Stomach (tissue), 9 donors: ENCODE results near the gene PXMP4. TPM values are rescaled to one million over a fixed set of nuclear protein-coding genes. Genes with fewer than 3 reads are reported as not detected.

Experiments
- DNase-seq, 2 donors: peaks; one replicate each; pipeline versions ENCODE4 v3.0.0 to v3.0.0-alpha.2; 2013 to 2019
- H3K27ac ChIP-seq, 5 donors: fragments of 200-600 bp in 4 of 5; sonication (generic) in 4 of 5; one replicate each; pipeline ENCODE4 v1.5.1; 2013 to 2019; ENCODE audit warnings: mild to moderate bottlenecking in 1 of 5, moderate library complexity in 1 of 5
- H3K27me3 ChIP-seq, 3 donors: fragments of 200-600 bp; sonication (generic); one replicate each; pipeline ENCODE4 v1.5.1; 2017 to 2019; ENCODE audit warnings: mixed run types in 1 of 3
- H3K36me3 ChIP-seq, 4 donors: fragments of 200-600 bp; sonication (generic); 1 replicate in 3 of 4; 2 replicates in 1 of 4; pipeline ENCODE4 v1.5.1; 2016 to 2019
- H3K4me1 ChIP-seq, 4 donors: fragments of 200-600 bp; sonication (generic); one replicate each; pipeline ENCODE4 v1.5.1; 2016 to 2019
- H3K4me3 ChIP-seq, 4 donors: fragments of 200-600 bp; sonication (generic) in 3 of 4; one replicate each; pipeline ENCODE4 v1.5.1; 2016 to 2019; ENCODE audit warnings: mild to moderate bottlenecking in 1 of 4
- H3K9me3 ChIP-seq, 4 donors: fragments of 200-600 bp; sonication (generic); one replicate each; pipeline ENCODE4 v1.5.1; 2016 to 2019
- EP300 ChIP-seq: sonication (generic); formaldehyde crosslinking; IDR thresholded peaks from one replicate; pipeline ENCODE4 v1.6.1; 2017; ENCODE audit warnings: antibody characterized with exemption
- POLR2A ChIP-seq, 4 donors: fragments of 450-650 bp; IDR thresholded peaks; one replicate each; pipeline ENCODE4 v1.6.1; 2016; ENCODE audit warnings: antibody characterized with exemption in 4 of 4, control low read depth in 2 of 4, mild to moderate bottlenecking in 1 of 4, moderate library complexity in 1 of 4
- POLR2AphosphoS5 ChIP-seq, 3 donors: sonication (generic); formaldehyde crosslinking; IDR thresholded peaks; one replicate each; pipeline ENCODE4 v1.6.1; 2016; ENCODE audit warnings: antibody characterized with exemption in 3 of 3
- WGBS, 5 donors: extraction: QIAGEN DNeasy Blood & Tissue Kit in 3 of 5; methylation state at CpG; one replicate each; pipeline versions ENCODE4 v1.1.5 to v1.1.7; 2013 to 2018; 5-methylcytosine and 5-hydroxymethylcytosine counted together
- intact Hi-C: fragments of 100-400 bp; cut with DNase I; formaldehyde crosslinking; loops from one replicate; pipeline ENCODE4 v1.15.1; 2023; ENCODE audit warnings: low total_unique reads
- polyA plus RNA-seq, 3 donors: library from polyadenylated mRNA; stranded (reverse); fragments of 200-250 nt; gene quantifications; one replicate each; pipeline ENCODE4 v1.2.3, GENCODE V29; 2013
- total RNA-seq, 5 donors: library from RNA; depleted of rRNA; stranded (reverse); fragments of >200 nt; gene quantifications; one replicate each; pipeline versions ENCODE4 v1.1.0 to v1.2.3, GENCODE V29; 2014 to 2016
- TF ChIP-seq, protein P1 (sequence below), 7 experiments: fragments of 450-650 bp in 4 of 7; fragments of 200-600 bp in 3 of 7; sonication (generic) in 3 of 7; IDR thresholded peaks; one replicate each; pipeline ENCODE4 v1.5.1; 2016 to 2019; ENCODE audit warnings: antibody characterized with exemption in 7 of 7, control low read depth in 2 of 7, mild to moderate bottlenecking in 1 of 7
- donor health status: healthy with polysubstance abuse.
- donor health status: Bipolar disorder and iron deficiency.
- donor health status: healthy.

Gene PXMP4
- total and polyA plus RNA-seq, 8 donors: 0.72 to 36.8 (median 5.6) TPM

DNA sequence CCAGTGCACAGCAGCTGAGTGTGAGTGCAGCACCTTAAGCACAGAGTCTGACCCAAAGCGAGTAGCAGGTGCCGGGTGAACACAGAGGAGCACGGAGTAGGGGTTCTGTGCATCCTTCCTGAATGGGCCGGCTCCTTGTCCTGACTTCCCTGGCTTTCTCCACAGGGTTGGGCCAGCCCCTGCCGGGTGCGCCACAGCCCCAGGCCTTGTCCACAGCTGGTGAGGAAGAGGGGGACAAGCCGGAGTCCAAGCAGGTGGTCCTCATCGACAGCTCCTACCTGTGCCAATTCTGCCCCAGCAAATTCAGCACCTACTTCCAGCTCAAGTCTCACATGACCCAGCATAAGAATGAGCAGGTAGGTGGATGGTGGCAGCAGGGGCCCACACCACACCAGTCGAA, 46.6 kb upstream of the PXMP4 start:
- 94 to 98% (median 96%) methylated on average over 9 of the region's 9 CpGs for WGBS, 5 donors

DNA sequence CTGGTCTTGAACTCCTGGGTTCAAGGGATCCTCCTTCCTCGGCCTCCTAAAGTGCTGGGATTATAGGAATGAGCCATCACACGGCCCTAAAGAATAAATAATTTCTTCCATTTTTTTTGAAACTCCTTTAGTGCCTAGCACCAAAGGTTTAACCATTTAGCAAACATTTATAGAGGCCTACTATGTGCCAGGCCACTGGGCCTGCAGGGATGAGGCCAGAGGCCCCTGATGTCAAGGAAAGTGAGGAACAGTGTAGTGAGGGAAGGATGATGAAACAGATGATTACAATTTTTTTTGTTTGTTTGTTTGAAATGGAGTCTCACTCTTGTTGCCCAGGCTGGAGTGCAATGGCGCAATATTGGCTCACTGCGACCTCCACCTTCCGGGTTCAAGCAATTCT, 45.5 kb upstream of the PXMP4 start:
- no peak overlapping the region for H3K27ac ChIP-seq
- H3K27me3 ChIP-seq: no peaks in the 10 kb centered on the region
- no peaks in the 10 kb centered on the region for H3K9me3 ChIP-seq
- intact Hi-C loops: no loop called here
- WGBS, 5 donors: 95 to 98% (median 96%) methylated on average over 5 of the region's 5 CpGs
- DNase-seq: no peak
- H3K4me3 ChIP-seq: no peak overlapping the region
- no peak for TF ChIP-seq POLR2AphosphoS5 (IDR thresholded peaks at IDR 0.05)
- TF ChIP-seq, protein P1, sequence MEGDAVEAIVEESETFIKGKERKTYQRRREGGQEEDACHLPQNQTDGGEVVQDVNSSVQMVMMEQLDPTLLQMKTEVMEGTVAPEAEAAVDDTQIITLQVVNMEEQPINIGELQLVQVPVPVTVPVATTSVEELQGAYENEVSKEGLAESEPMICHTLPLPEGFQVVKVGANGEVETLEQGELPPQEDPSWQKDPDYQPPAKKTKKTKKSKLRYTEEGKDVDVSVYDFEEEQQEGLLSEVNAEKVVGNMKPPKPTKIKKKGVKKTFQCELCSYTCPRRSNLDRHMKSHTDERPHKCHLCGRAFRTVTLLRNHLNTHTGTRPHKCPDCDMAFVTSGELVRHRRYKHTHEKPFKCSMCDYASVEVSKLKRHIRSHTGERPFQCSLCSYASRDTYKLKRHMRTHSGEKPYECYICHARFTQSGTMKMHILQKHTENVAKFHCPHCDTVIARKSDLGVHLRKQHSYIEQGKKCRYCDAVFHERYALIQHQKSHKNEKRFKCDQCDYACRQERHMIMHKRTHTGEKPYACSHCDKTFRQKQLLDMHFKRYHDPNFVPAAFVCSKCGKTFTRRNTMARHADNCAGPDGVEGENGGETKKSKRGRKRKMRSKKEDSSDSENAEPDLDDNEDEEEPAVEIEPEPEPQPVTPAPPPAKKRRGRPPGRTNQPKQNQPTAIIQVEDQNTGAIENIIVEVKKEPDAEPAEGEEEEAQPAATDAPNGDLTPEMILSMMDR (IDR thresholded peaks at IDR 0.05): no peak
- TF ChIP-seq EP300: no peak
- TF ChIP-seq POLR2A (IDR thresholded peaks at IDR 0.05): no peak
- H3K4me1 ChIP-seq: no peaks in the 10 kb centered on the region
- H3K36me3 ChIP-seq: peaks cover 6 to 69% (median 58%) of the 10 kb centered on the region in 4 donors

More for the DNA sequence above, 46.6 kb upstream of the PXMP4 start:
- TF ChIP-seq POLR2A (IDR thresholded peaks at IDR 0.05): no peak
- no peak for TF ChIP-seq POLR2AphosphoS5 (IDR thresholded peaks at IDR 0.05)
- no peaks in the 10 kb centered on the region for H3K27me3 ChIP-seq
- no peak overlapping the region for H3K4me3 ChIP-seq
- no peak for DNase-seq
- H3K4me1 ChIP-seq: no peaks in the 10 kb centered on the region
- H3K36me3 ChIP-seq: peaks cover 6 to 61% (median 53%) of the 10 kb centered on the region in 4 donors
- H3K27ac ChIP-seq: no peak overlapping the region
- intact Hi-C loops: no loop called here
- no peaks in the 10 kb centered on the region for H3K9me3 ChIP-seq

DNA sequence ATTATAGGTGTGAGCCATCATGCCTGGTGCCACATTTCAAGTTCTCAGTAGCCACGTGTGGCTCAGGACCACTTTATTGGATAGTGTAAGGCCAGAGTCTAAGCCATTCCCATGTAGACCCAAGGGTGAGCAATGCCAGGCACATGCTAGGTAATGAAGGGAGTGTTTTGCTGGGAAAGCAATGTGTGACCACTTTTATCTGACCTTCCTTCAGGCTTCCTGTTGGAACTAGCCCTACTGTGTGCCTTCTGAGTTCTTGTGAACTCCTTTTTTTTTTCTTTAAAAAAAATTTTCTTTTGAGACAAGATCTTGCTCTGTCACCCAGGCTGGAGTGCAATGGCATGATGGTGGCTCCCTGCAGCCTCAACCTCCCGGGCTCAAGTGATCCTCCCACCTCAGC, 45.0 kb upstream of the PXMP4 start:
- Histone ChIP-seq H3K27me3 (no peaks in the 10 kb centered on the region), H3K4me1 (no peaks in the 10 kb centered on the region), H3K4me3 (no peak overlapping the region), H3K36me3 (peaks cover 6 to 66% (median 54%) of the 10 kb centered on the region in 4 donors), H3K9me3 (no peaks in the 10 kb centered on the region), H3K27ac (no peak overlapping the region)
- WGBS, 5 donors: 71 to 91% (median 88%) methylated on average over 2 of the region's 2 CpGs
- TF ChIP-seq EP300 (no peak), POLR2AphosphoS5 (IDR thresholded peaks at IDR 0.05) (no peak), POLR2A (IDR thresholded peaks at IDR 0.05) (no peak)
- TF ChIP-seq, protein P1 (IDR thresholded peaks at IDR 0.05): no peak
- intact Hi-C loops: no loop called here
- no peak for DNase-seq

DNA sequence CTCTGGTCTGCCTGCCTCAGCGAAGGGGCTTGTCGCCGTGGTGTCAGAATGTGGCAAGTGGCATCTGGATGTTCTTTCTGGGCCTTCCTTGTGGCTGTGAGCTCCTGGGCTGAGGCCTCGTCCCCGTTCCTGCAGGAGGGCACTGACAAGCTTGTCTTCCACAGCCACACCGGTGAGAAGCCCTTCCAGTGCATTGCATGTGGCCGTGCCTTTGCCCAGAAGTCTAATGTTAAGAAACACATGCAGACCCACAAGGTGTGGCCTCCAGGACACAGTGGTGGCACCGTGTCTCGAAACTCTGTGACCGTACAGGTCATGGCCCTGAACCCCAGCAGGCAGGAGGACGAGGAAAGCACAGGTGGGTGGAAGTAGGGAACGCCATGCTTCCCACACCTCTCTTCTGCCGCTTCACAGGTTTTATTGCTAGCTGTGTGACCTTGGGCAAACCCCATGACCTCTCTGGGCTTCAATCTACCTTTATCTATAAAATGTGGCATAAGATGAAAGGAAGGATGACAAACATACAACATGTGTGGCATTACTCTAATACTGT, 41.7 kb upstream of the PXMP4 start:
- Histone ChIP-seq H3K27ac (no peak overlapping the region), H3K4me3 (no peak overlapping the region), H3K36me3 (peaks cover 0 to 62% (median 50%) of the 10 kb centered on the region in 4 donors), H3K9me3 (peaks cover 0 to 10% (median 8%) of the 10 kb centered on the region in 4 donors), H3K27me3 (no peaks in the 10 kb centered on the region), H3K4me1 (no peaks in the 10 kb centered on the region)
- TF ChIP-seq POLR2AphosphoS5 (IDR thresholded peaks at IDR 0.05) (no peak), EP300 (no peak), POLR2A (IDR thresholded peaks at IDR 0.05) (no peak)
- TF ChIP-seq, protein P1 (IDR thresholded peaks at IDR 0.05): no peak
- 94 to 97% (median 96%) methylated on average over 13 of the region's 13 CpGs for WGBS, 5 donors
- no peak for DNase-seq
- intact Hi-C loops: no loop called here

DNA sequence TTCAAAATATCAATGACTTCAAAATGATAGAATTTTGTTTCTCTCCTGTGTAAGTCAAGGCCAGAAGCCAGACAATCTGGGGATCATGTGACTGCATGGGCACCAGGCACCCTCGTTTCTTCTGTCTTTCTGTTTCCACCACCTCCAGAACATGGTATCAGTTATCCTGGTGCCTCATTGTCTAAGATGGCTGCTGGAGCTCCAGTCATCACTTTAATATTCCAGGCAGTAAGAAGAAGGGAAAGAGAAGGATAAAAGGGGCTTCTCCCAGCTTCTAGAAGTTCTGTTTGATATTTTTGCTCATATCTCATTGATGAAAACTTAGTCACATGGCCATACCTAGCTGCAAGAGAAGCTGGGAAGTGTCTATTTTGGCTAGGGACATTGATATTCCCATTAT, 37.3 kb upstream of the PXMP4 start:
- no peak for DNase-seq
- intact Hi-C loops: no loop called here
- Histone ChIP-seq H3K9me3 (peaks cover 0 to 10% (median 8%) of the 10 kb centered on the region in 4 donors), H3K27ac (no peak overlapping the region), H3K27me3 (no peaks in the 10 kb centered on the region), H3K4me3 (no peak overlapping the region), H3K36me3 (peaks cover 9 to 79% (median 71%) of the 10 kb centered on the region in 4 donors), H3K4me1 (no peaks in the 10 kb centered on the region)
- 84 to 96% (median 88%) methylated on average over 1 of the region's 1 CpG for WGBS, 5 donors
- TF ChIP-seq, protein P1 (IDR thresholded peaks at IDR 0.05): no peak
